Measurements from ENCODE around the gene INTS6L.

INTS6L gene

DNA sequence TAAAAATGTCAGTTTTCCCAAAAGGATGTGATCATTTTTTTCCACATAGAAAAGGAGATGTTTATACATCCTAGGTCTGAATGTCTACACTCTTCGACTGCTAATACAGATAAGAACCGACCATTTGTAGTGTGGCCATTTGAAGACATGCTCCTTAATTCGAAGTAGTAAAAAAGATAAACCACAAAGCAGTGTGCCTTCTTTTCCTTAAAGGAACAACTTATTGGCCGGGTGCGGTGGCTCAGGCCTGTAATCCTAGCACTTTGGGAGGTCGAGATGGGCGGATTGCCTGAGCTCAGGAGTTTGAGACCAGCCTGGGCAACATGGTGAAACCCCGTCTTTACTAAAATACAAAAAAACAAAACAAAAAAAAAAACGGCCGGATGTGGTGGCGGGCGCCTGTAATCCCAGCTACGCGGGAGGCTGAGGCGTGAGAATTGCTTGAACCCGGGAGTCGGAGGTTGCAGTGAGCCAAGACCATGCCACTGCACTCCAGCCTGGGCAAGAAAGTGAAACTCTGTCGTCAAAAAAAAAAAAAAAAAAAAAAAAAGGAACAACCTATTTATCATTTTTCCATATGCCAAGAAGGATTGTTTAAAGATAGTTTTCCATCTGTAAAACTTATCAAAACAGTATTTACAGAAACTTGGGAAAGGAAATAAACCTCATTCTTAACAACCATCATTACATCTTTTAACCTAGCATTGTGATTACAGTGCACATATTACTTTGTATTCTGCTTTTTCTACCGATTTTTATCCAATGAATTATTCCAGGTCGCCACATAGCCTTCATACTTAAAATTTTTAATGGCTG is 2.6 kb downstream of the INTS6L start:
- Histone ChIP-seq H3K36me3 (ENCODE audit: control insufficient read depth in 2 of 2, insufficient read depth in 2 of 2, low read length in 2 of 2) (no peaks in the 10 kb centered on the region), H3K27ac (ENCODE audit: low read length) (no peak overlapping the region), H3K4me3 (ENCODE audit: low read length in 2 of 2) (no peak overlapping the region), H3K27me3 (ENCODE audit: control insufficient read depth in 1 of 2, insufficient read depth in 2 of 2, low read length in 2 of 2) (no peaks in the 10 kb centered on the region), H3K4me1 (ENCODE audit: control insufficient read depth, insufficient read depth, low read length) (no peaks in the 10 kb centered on the region), H3K9me3 (ENCODE audit: control insufficient read depth in 2 of 2, low read length in 2 of 2) (no peaks in the 10 kb centered on the region), H3K9ac (ENCODE audit: low read length in 2 of 2) (no peak overlapping the region)

DNA sequence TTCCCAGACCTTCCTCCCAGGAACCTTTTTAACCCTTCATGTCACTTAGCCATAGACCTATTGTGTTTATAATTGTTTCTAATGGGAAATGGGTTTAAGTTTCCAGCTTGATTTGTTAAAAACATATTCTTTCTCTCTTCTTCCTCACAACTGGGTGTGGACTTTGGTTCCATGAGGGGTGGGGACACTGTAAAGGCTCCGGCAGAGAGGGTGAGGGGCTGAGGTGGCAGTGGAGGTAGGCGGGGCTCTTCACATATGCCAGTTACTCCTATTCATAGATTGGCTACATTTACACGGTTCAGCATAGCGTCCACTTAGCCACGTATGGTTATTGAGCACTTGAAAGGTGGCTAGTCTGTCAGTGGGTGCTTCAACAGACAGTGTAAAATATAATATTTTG is 7.8 kb downstream of the INTS6L start:
- H3K9ac ChIP-seq (ENCODE audit: low read length in 2 of 2) = no peak overlapping the region
- no peak overlapping the region for H3K4me3 ChIP-seq (ENCODE audit: low read length in 2 of 2)
- H3K27ac ChIP-seq (ENCODE audit: low read length) = no peak overlapping the region
- no peaks in the 10 kb centered on the region for H3K36me3 ChIP-seq (ENCODE audit: control insufficient read depth in 2 of 2, insufficient read depth in 2 of 2, low read length in 2 of 2)
- no peaks in the 10 kb centered on the region for H3K9me3 ChIP-seq (ENCODE audit: control insufficient read depth in 2 of 2, low read length in 2 of 2)
- no peaks in the 10 kb centered on the region for H3K4me1 ChIP-seq (ENCODE audit: control insufficient read depth, insufficient read depth, low read length)
- H3K27me3 ChIP-seq (ENCODE audit: control insufficient read depth in 1 of 2, insufficient read depth in 2 of 2, low read length in 2 of 2) = no peaks in the 10 kb centered on the region

DNA sequence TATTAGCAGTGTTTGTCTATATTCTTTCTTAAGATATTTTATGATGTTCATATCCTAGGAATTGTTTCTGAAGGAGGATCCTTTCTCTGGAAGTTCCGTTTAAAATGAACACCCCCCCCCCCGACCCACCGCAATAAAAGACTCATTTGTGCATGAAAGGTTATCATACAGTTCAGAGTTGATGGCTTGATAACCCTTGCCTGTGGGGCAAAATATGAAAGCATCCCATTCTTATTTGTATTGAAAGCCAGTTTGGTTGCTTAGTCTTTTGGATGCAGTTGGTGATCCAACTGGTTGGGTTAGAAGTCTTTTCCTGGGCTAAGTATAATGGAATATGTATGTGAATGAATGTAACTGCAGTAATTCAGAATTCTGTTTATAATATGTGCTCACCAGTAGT is 8.3 kb downstream of the INTS6L start:
- no peaks in the 10 kb centered on the region for H3K9me3 ChIP-seq (ENCODE audit: control insufficient read depth in 2 of 2, low read length in 2 of 2)
- no peak overlapping the region for H3K9ac ChIP-seq (ENCODE audit: low read length in 2 of 2)

DNA sequence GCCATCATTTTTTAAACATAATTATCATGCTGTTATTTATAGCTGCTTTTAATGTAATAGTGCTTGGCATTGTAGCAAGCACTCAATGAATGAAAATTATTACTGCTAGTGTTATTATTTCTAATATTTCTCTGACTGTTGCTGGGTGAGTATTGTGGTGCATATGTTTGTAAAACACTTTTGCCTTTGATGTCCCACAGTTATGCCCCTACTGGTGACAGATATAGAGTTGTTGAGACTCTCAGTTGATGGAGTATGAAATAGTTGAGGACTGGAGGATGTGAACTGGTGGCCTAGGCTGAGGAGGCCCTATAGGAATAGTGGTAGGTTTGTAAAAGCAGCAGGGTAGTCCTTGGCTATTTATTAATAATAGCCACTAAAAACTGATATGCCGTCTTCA is 9.6 kb downstream of the INTS6L start:
- Histone ChIP-seq H3K4me3 (ENCODE audit: low read length in 2 of 2) (no peak overlapping the region), H3K36me3 (ENCODE audit: control insufficient read depth in 2 of 2, insufficient read depth in 2 of 2, low read length in 2 of 2) (no peaks in the 10 kb centered on the region)

More for the DNA sequence above, 8.3 kb downstream of the INTS6L start:
- H3K27me3 ChIP-seq (ENCODE audit: control insufficient read depth in 1 of 2, insufficient read depth in 2 of 2, low read length in 2 of 2) = no peaks in the 10 kb centered on the region
- no peaks in the 10 kb centered on the region for H3K36me3 ChIP-seq (ENCODE audit: control insufficient read depth in 2 of 2, insufficient read depth in 2 of 2, low read length in 2 of 2)
- H3K4me3 ChIP-seq (ENCODE audit: low read length in 2 of 2) = no peak overlapping the region
- H3K4me1 ChIP-seq (ENCODE audit: control insufficient read depth, insufficient read depth, low read length) = no peaks in the 10 kb centered on the region
- H3K27ac ChIP-seq (ENCODE audit: low read length) = no peak overlapping the region

DNA sequence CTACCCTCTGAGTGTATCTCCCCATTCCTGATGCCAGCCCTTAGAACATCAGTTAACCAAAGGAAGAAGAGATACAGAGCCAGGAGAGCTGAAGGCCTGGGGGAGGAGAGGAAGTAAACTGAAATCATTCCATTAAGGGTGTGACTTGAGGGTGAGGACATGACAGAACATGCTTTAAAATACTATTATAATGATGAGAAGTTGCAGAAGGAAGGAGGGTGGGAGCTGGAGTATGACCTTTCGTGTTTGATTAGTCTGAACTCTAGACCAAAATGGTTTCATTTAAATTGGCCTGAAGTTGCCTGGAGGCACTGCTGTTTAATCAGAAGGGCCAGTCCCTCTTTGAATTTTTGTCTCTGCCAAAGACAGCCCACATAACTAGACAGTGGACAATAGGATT is 11.4 kb downstream of the INTS6L start:
- H3K9me3 ChIP-seq (ENCODE audit: control insufficient read depth in 2 of 2, low read length in 2 of 2) = no peaks in the 10 kb centered on the region
- no peaks in the 10 kb centered on the region for H3K27me3 ChIP-seq (ENCODE audit: control insufficient read depth in 1 of 2, insufficient read depth in 2 of 2, low read length in 2 of 2)
- no peak overlapping the region for H3K9ac ChIP-seq (ENCODE audit: low read length in 2 of 2)
- H3K4me1 ChIP-seq (ENCODE audit: control insufficient read depth, insufficient read depth, low read length) = no peaks in the 10 kb centered on the region
- no peak overlapping the region for H3K27ac ChIP-seq (ENCODE audit: low read length)
- no peaks in the 10 kb centered on the region for H3K36me3 ChIP-seq (ENCODE audit: control insufficient read depth in 2 of 2, insufficient read depth in 2 of 2, low read length in 2 of 2)
- H3K4me3 ChIP-seq (ENCODE audit: low read length in 2 of 2) = no peak overlapping the region

More for the DNA sequence above, 9.6 kb downstream of the INTS6L start:
- Histone ChIP-seq H3K9me3 (ENCODE audit: control insufficient read depth in 2 of 2, low read length in 2 of 2) (no peaks in the 10 kb centered on the region), H3K9ac (ENCODE audit: low read length in 2 of 2) (no peak overlapping the region), H3K4me1 (ENCODE audit: control insufficient read depth, insufficient read depth, low read length) (no peaks in the 10 kb centered on the region), H3K27ac (ENCODE audit: low read length) (no peak overlapping the region), H3K27me3 (ENCODE audit: control insufficient read depth in 1 of 2, insufficient read depth in 2 of 2, low read length in 2 of 2) (no peaks in the 10 kb centered on the region)

DNA sequence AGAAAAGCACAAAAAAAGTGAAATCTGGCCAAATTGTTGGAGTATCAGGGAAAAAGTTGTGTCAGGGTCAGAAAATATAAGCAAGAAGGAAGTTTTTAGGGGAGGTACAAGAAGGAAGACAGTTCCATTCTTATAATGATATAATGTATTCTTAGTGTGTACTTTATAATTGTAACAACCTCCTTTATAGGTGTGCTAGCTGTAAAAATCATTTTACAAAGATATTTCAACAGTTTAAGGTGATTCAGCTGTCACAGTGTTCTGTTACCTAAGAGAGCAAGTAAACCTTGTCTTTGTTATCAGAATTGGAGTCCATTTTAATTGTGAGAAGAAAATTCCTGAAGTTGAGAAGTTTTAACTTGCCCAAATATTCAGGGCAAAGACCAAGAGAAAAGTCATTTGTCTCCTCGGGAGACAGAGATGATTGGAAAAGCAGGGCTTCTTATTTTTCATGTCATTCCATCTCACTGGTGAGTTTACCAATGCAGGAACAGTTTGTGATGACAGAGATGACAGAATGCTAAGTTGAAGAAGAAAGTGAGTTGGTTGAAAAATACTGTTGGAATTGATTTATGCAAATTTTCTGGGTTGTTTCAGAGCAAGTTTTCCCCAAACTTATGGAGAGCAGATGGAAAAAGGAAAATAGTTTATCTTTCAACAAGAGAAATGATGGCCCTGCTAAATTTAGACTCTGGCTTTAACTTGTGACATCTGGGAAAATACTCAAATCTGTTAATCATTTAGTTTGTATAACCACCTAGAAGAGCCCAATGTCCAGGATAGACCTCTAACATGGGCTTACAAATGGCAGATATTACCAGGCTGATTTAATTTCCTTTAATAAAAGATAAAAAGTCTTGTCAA is 14.8 kb downstream of the INTS6L start:
- H3K27ac ChIP-seq (ENCODE audit: low read length) = no peak overlapping the region

DNA sequence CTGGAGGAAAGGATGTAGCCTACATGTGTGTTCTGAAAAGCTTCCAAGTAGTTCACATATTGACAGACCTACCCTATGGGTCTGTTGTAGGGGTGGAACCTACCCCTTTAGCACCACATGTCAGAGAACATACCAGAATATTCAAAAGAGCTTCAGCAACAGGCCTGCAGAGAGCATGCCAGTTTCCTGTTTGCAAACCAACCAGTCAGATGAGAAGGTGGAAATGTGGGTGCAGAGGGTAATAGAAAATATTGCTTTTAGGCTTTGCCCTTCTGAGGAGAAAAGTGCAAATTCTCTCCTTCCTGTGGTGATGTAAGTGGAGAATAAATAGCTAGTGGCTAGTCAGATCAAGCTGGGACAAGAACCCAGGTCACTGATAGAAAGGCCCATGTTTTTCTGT is 16.4 kb downstream of the INTS6L start:
- Histone ChIP-seq H3K4me1 (ENCODE audit: control insufficient read depth, insufficient read depth, low read length) (no peaks in the 10 kb centered on the region), H3K36me3 (ENCODE audit: control insufficient read depth in 2 of 2, insufficient read depth in 2 of 2, low read length in 2 of 2) (no peaks in the 10 kb centered on the region), H3K9me3 (ENCODE audit: control insufficient read depth in 2 of 2, low read length in 2 of 2) (no peaks in the 10 kb centered on the region), H3K27me3 (ENCODE audit: control insufficient read depth in 1 of 2, insufficient read depth in 2 of 2, low read length in 2 of 2) (no peaks in the 10 kb centered on the region), H3K4me3 (ENCODE audit: low read length in 2 of 2) (no peak overlapping the region), H3K9ac (ENCODE audit: low read length in 2 of 2) (no peak overlapping the region), H3K27ac (ENCODE audit: low read length) (no peak overlapping the region)

More for the DNA sequence above, 14.8 kb downstream of the INTS6L start:
- no peaks in the 10 kb centered on the region for H3K27me3 ChIP-seq (ENCODE audit: control insufficient read depth in 1 of 2, insufficient read depth in 2 of 2, low read length in 2 of 2)
- no peaks in the 10 kb centered on the region for H3K36me3 ChIP-seq (ENCODE audit: control insufficient read depth in 2 of 2, insufficient read depth in 2 of 2, low read length in 2 of 2)
- no peak overlapping the region for H3K9ac ChIP-seq (ENCODE audit: low read length in 2 of 2)
- H3K4me3 ChIP-seq (ENCODE audit: low read length in 2 of 2) = no peak overlapping the region
- no peaks in the 10 kb centered on the region for H3K4me1 ChIP-seq (ENCODE audit: control insufficient read depth, insufficient read depth, low read length)
- no peaks in the 10 kb centered on the region for H3K9me3 ChIP-seq (ENCODE audit: control insufficient read depth in 2 of 2, low read length in 2 of 2)

DNA sequence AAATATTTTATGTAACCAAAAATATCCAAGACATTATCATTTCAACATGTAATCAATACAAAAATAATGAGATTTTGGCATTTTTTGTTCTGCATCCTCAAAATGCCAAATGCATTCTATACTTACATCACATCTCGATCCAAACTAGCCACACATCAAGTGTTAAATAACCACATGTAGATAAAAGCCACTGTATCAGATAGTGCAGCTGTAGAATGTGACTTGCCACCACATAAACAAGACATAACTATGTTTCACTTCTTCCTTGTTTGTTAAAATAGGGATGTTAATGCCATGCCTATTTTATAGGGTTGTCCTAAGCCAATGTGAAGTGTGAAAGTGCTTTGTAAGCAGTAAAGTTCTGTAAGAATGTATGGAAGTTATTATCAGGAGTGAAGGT is 20.9 kb downstream of the INTS6L start:
- Histone ChIP-seq H3K4me1 (ENCODE audit: control insufficient read depth, insufficient read depth, low read length) (no peaks in the 10 kb centered on the region), H3K27ac (ENCODE audit: low read length) (no peak overlapping the region), H3K9ac (ENCODE audit: low read length in 2 of 2) (no peak overlapping the region), H3K4me3 (ENCODE audit: low read length in 2 of 2) (no peak overlapping the region), H3K9me3 (ENCODE audit: control insufficient read depth in 2 of 2, low read length in 2 of 2) (no peaks in the 10 kb centered on the region), H3K27me3 (ENCODE audit: control insufficient read depth in 1 of 2, insufficient read depth in 2 of 2, low read length in 2 of 2) (no peaks in the 10 kb centered on the region), H3K36me3 (ENCODE audit: control insufficient read depth in 2 of 2, insufficient read depth in 2 of 2, low read length in 2 of 2) (no peaks in the 10 kb centered on the region)

DNA sequence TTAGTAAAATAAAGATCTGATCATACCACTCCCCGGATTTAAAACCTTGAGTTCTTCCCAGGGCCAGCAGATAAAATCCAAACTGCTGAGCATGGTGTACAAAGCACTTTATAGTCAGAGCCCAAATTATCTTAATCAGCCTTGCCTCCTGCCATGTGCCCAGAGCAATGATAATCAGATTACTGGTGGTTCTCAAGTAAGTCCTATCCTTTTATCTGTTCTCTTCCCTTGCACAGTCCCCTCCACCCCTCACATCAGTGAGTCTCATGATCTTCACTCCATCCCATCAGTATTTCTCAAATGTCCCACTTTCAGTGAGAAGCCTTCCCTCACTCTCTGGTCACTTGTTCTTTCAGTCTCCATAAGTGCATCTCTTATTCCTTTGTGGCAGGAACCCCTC is 22.7 kb downstream of the INTS6L start:
- Histone ChIP-seq H3K9ac (ENCODE audit: low read length in 2 of 2) (no peak overlapping the region), H3K27ac (ENCODE audit: low read length) (no peak overlapping the region), H3K9me3 (ENCODE audit: control insufficient read depth in 2 of 2, low read length in 2 of 2) (no peaks in the 10 kb centered on the region), H3K36me3 (ENCODE audit: control insufficient read depth in 2 of 2, insufficient read depth in 2 of 2, low read length in 2 of 2) (no peaks in the 10 kb centered on the region), H3K4me3 (ENCODE audit: low read length in 2 of 2) (no peak overlapping the region), H3K4me1 (ENCODE audit: control insufficient read depth, insufficient read depth, low read length) (no peaks in the 10 kb centered on the region), H3K27me3 (ENCODE audit: control insufficient read depth in 1 of 2, insufficient read depth in 2 of 2, low read length in 2 of 2) (no peaks in the 10 kb centered on the region)

DNA sequence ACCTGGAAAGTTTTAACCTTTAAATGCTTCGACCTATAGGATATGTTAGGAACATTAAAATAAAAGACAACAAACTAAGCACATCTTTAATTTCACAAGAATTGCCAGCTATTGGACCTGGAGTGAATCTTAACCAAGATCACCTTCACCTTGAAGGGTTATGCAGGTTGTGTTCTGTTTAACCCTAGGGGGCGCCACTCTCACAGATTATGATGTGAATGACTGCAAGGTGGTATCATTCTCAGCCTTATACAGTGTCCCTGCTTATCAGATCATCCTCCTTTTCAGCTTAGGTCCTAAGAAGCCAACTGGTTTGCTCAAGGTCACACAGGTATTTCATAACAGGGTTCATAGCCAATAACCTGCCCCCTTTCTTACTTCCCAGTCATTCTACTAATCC is 23.5 kb downstream of the INTS6L start:
- H3K27ac ChIP-seq (ENCODE audit: low read length) = no peak overlapping the region
- no peaks in the 10 kb centered on the region for H3K27me3 ChIP-seq (ENCODE audit: control insufficient read depth in 1 of 2, insufficient read depth in 2 of 2, low read length in 2 of 2)
- H3K9me3 ChIP-seq (ENCODE audit: control insufficient read depth in 2 of 2, low read length in 2 of 2) = no peaks in the 10 kb centered on the region
- no peaks in the 10 kb centered on the region for H3K4me1 ChIP-seq (ENCODE audit: control insufficient read depth, insufficient read depth, low read length)
- H3K9ac ChIP-seq (ENCODE audit: low read length in 2 of 2) = no peak overlapping the region
- no peak overlapping the region for H3K4me3 ChIP-seq (ENCODE audit: low read length in 2 of 2)
- no peaks in the 10 kb centered on the region for H3K36me3 ChIP-seq (ENCODE audit: control insufficient read depth in 2 of 2, insufficient read depth in 2 of 2, low read length in 2 of 2)
